ENCODE results near the gene UTP15. TPM values are rescaled to one million over a fixed set of nuclear protein-coding genes. Genes with fewer than 3 reads are reported as not detected.

The UTP15 gene
- polyA plus RNA-seq, 1 of the 3 experiments (the other 2 are of a cell fraction): 10.2 TPM

GRCh38 chr5:73623901-73624404, 58.4 kb downstream of the UTP15 start:
- 85% methylated on average over 2 of the region's 2 CpGs for WGBS (ENCODE audit: low lambda C conversion rate)
- Histone ChIP-seq H3K4me1 (ENCODE audit: control insufficient read depth in 1 of 2, insufficient read depth in 2 of 2, low read depth in 1 of 2, low read length in 1 of 2) (peaks cover 0 to 8% of the 10 kb centered on the region in 2 experiments; a peak in 2 of 4 replicates), H3K4me2 (no peak overlapping the region), H2AFZ (ENCODE audit: low read depth) (no peak overlapping the region), H3K36me3 (replicated peaks in 1 of 2; ENCODE audit: control insufficient read depth in 1 of 2, insufficient read depth in 2 of 2, low read length in 1 of 2) (no peaks in the 10 kb centered on the region), H3K27me3 (ENCODE audit: insufficient read depth) (no peaks in the 10 kb centered on the region), H3K79me2 (ENCODE audit: insufficient read depth) (peaks cover 28% of the 10 kb centered on the region), H4K20me1 (ENCODE audit: insufficient read depth) (no peaks in the 10 kb centered on the region), H3F3A (replicated peaks; ENCODE audit: insufficient read depth) (peaks cover 4% of the 10 kb centered on the region), H3K9me2 (no peaks in the 10 kb centered on the region), H3K9ac (no peak overlapping the region), H3K9me3 (no peaks in the 10 kb centered on the region), H3K27ac (ENCODE audit: low read depth in 2 of 2, low read length in 1 of 2) (no peak overlapping the region), H3K4me3 (ENCODE audit: low read depth in 2 of 2, low read length in 1 of 2) (no peak overlapping the region)
- CTCF ChIA-PET: interaction anchor here (0.6 to 2.4 kb wide), 2 partner anchors 32 to 33 kb away, joined by 3 to 9 read pairs; no protein-coding TSS in a partner anchor
- DNase-seq: no peak
- POLR2A ChIA-PET: no interaction called here
- no peak for TF ChIP-seq REST (IDR thresholded peaks at IDR 0.05; ENCODE audit: low read depth, low read length)
- no peak for TF ChIP-seq EP300 (IDR thresholded peaks at IDR 0.05; ENCODE audit: borderline replicate concordance in 1 of 2, low read depth in 1 of 2, low read length in 1 of 2)

DNA sequence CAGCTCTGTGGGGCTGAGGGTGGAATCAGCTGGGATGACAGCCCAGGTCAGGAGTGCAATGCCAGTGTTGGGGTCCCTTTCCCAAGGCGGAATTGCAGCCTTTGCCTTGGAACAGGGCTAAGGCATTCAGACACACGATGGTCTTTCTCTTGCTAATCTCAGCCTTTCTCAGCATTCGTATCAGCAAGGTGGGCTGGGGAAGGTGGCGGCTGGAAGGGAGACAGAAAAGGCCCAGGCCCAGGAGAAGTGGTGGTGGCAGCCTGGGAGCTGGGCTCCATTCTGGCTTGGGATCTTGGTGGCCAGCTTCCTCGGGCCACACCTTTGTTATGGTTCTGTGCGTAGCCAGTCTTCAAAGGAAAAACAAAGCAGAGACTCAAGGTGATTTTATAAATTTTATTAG, 59.3 kb downstream of the UTP15 start:
- no peaks in the 10 kb centered on the region for H3K36me3 ChIP-seq (replicated peaks in 1 of 2; ENCODE audit: control insufficient read depth in 1 of 2, insufficient read depth in 2 of 2, low read length in 1 of 2)
- no peak overlapping the region for H3K9ac ChIP-seq
- H3K9me2 ChIP-seq: no peaks in the 10 kb centered on the region
- ChIA-PET POLR2A (no interaction called here), CTCF (interaction anchor here (1.1 to 2.8 kb wide), 4 partner anchors 10 to 168 kb away, joined by 3 to 10 read pairs (median 6); no protein-coding TSS in a partner anchor)
- peaks cover 3 to 10% of the 10 kb centered on the region in 2 experiments; a peak in 3 of 4 replicates for H3K4me1 ChIP-seq (ENCODE audit: control insufficient read depth in 1 of 2, insufficient read depth in 2 of 2, low read depth in 1 of 2, low read length in 1 of 2)
- peaks cover 4% of the 10 kb centered on the region for H3F3A ChIP-seq (replicated peaks; ENCODE audit: insufficient read depth)
- peak overlapping the region; percentile 82 for H2AFZ ChIP-seq (ENCODE audit: low read depth)
- 82% methylated on average over 6 of the region's 6 CpGs for WGBS (ENCODE audit: low lambda C conversion rate)
- no peak overlapping the region for H3K4me2 ChIP-seq
- H3K79me2 ChIP-seq (ENCODE audit: insufficient read depth): peaks cover 37% of the 10 kb centered on the region
- no peaks in the 10 kb centered on the region for H3K27me3 ChIP-seq (ENCODE audit: insufficient read depth)
- no peaks in the 10 kb centered on the region for H3K9me3 ChIP-seq
- H3K4me3 ChIP-seq (ENCODE audit: low read depth in 2 of 2, low read length in 1 of 2): no peak overlapping the region
- no peak overlapping the region for H3K27ac ChIP-seq (ENCODE audit: low read depth in 2 of 2, low read length in 1 of 2)
- H4K20me1 ChIP-seq (ENCODE audit: insufficient read depth): no peaks in the 10 kb centered on the region
- no peak for TF ChIP-seq POLR2AphosphoS5 (IDR thresholded peaks at IDR 0.05; ENCODE audit: low read depth, low read length)
- TF ChIP-seq RAD21 (IDR thresholded peaks at IDR 0.05; ENCODE audit: low read length): no peak
- TF ChIP-seq FOXJ3 (CRISPR knock-in tag; IDR thresholded peaks at IDR 0.05): no peak
- no peak for TF ChIP-seq RFX5 (IDR thresholded peaks at IDR 0.05; ENCODE audit: low read length)
- TF ChIP-seq REST (IDR thresholded peaks at IDR 0.05; ENCODE audit: low read depth, low read length): no peak
- no peak for TF ChIP-seq ELF1 (IDR thresholded peaks at IDR 0.05)
- TF ChIP-seq GATA2 (CRISPR knock-in tag; IDR thresholded peaks at IDR 0.05): no peak
- no peak for TF ChIP-seq YY1 (IDR thresholded peaks at IDR 0.05; ENCODE audit: low read depth)
- TF ChIP-seq, protein P1, sequence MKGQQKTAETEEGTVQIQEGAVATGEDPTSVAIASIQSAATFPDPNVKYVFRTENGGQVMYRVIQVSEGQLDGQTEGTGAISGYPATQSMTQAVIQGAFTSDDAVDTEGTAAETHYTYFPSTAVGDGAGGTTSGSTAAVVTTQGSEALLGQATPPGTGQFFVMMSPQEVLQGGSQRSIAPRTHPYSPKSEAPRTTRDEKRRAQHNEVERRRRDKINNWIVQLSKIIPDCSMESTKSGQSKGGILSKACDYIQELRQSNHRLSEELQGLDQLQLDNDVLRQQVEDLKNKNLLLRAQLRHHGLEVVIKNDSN (IDR thresholded peaks at IDR 0.05; ENCODE audit: borderline replicate concordance, low read depth): no peak
- no peak for TF ChIP-seq TAF1 (IDR thresholded peaks at IDR 0.05; ENCODE audit: borderline replicate concordance, low read depth, low read length)
- no peak for TF ChIP-seq CHD2 (IDR thresholded peaks at IDR 0.05; ENCODE audit: low read length, partially characterized antibody)
- TF ChIP-seq RXRA (IDR thresholded peaks at IDR 0.05; ENCODE audit: borderline replicate concordance, low read depth): no peak
- TF ChIP-seq JUND (IDR thresholded peaks at IDR 0.05): no peak
- no peak for TF ChIP-seq FOSL2 (IDR thresholded peaks at IDR 0.05; ENCODE audit: borderline replicate concordance, low read depth)
- TF ChIP-seq EZH2phosphoT487 (IDR thresholded peaks at IDR 0.05; ENCODE audit: borderline replicate concordance, low read depth): no peak
- no peak for TF ChIP-seq EP300 (IDR thresholded peaks at IDR 0.05; ENCODE audit: borderline replicate concordance in 1 of 2, low read depth in 1 of 2, low read length in 1 of 2)
- TF ChIP-seq SIN3A (IDR thresholded peaks at IDR 0.05; ENCODE audit: borderline replicate concordance, low read depth, low read length): no peak
- no peak for TF ChIP-seq NFIC (IDR thresholded peaks at IDR 0.05; ENCODE audit: borderline replicate concordance)
- DNase-seq: no peak
